Measurements from ENCODE around the gene ATG13. TPM values are rescaled to one million over a fixed set of nuclear protein-coding genes. Genes with fewer than 3 reads are reported as not detected.

The ATG13 gene
- total RNA-seq, 1 experiment from 2014 or later = 83.6 TPM

- H3K36me3 ChIP-seq = no peaks in the 10 kb centered on the region
- H3K9me3 ChIP-seq (replicated peaks) = no peaks in the 10 kb centered on the region
- peaks cover 6% of the 10 kb centered on the region; the same call in 1 of the 2 replicates for H3K4me1 ChIP-seq
- no peak for DNase-seq
- no peak overlapping the region for H3K27ac ChIP-seq
- H3K27me3 ChIP-seq = no peaks in the 10 kb centered on the region
- no peak overlapping the region for H3K4me3 ChIP-seq
Measured at GRCh38 chr11:46721286-46721685, 103.9 kb downstream of the ATG13 start.

DNA sequence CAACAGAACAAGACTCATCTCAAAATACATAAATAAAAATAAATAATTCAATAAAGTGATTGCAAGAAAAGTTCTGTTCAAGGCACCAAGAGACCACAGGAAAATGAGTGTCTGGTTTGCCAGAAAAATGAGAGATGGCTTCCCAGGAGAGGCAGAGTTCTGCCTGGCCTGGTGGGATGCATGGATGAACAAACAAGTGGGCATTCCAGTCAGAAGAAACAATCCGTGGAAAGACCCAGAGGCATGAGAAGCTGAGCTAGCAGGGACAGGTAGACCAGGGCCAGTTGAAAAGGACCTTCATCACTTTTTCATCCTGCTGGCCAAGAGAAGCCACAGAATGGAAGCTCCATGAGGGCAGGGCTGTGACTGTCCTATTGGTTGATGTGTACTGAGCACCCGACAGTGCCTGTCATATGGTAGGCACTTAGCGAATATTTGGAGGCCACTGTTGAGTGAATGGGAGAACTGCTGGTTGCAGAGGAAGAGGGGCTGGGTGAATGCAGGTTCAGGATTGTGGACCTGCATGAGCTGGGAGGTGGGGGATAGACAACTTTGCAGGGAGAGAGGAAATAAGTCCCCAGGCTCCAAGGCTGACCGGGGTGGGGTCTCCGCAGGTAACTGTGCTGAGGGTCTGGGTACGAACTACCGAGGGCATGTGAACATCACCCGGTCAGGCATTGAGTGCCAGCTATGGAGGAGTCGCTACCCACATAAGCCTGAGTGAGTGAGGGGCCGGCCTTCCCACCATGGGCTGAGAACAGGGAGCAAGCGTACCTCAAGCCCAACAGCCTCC, 105.4 kb downstream of the ATG13 start:
- Histone ChIP-seq H3K9me3 (replicated peaks) (no peaks in the 10 kb centered on the region), H3K36me3 (no peaks in the 10 kb centered on the region), H3K27ac (no peak overlapping the region), H3K27me3 (no peaks in the 10 kb centered on the region), H3K4me1 (peaks cover 6% of the 10 kb centered on the region; the same call in 1 of the 2 replicates), H3K4me3 (no peak overlapping the region)
- DNase-seq = no peak

GRCh38 chr11:46723359-46723680, 106.0 kb downstream of the ATG13 start:
- Histone ChIP-seq H3K9me3 (replicated peaks) (no peaks in the 10 kb centered on the region), H3K27me3 (no peaks in the 10 kb centered on the region), H3K36me3 (no peaks in the 10 kb centered on the region), H3K4me3 (no peak overlapping the region), H3K4me1 (peaks cover 6% of the 10 kb centered on the region; the same call in 1 of the 2 replicates), H3K27ac (no peak overlapping the region)
- DNase-seq = no peak

DNA sequence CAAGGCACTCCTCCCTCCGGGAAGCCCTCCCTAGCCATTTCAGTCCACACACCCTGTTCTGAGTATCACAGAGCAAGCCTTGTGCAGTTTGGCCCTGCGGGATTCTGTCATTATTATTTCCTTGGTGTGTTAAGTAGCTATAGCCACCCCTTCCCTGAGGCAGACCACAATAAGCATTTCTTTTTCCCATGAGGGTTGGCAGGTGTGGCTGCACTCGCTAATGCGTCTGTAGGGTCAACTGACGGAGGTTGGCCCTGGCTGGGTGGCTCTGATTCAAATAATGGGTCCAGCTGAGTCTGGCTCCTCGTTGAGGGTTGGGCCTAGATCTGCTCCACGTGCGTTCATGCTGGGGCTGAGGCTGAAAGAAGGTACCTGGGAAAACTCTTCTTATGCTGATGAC, 106.7 kb downstream of the ATG13 start:
- no peak overlapping the region for H3K27ac ChIP-seq
- no peaks in the 10 kb centered on the region for H3K27me3 ChIP-seq
- DNase-seq = peak; percentile 54 to 69

More for the DNA sequence above, 106.7 kb downstream of the ATG13 start:
- peaks cover 6% of the 10 kb centered on the region; the same call in 1 of the 2 replicates for H3K4me1 ChIP-seq
- no peak overlapping the region for H3K4me3 ChIP-seq
- H3K36me3 ChIP-seq = no peaks in the 10 kb centered on the region
- H3K9me3 ChIP-seq (replicated peaks) = no peaks in the 10 kb centered on the region

Other genes starting within 250 kb of the ATG13 start
- gene MDK, start 235.9 kb upstream of the ATG13 start, total RNA-seq (2014; rRNA removed; shearing (Covaris generic)) = 122 and 142 TPM in 2 replicates
- gene CHRM4, start 225.8 kb upstream of the ATG13 start, total RNA-seq (2014; rRNA removed; shearing (Covaris generic)) = 0.81 and 0.97 TPM in 2 replicates
- 23.1 and 23.4 TPM in 2 replicates for gene AMBRA1, start 23.5 kb upstream of the ATG13 start, total RNA-seq (2014; rRNA removed; shearing (Covaris generic))
- gene HARBI1, start 326 bp upstream of the ATG13 start, total RNA-seq (2014; rRNA removed; shearing (Covaris generic)) = 8.4 and 9.3 TPM in 2 replicates
- gene ARHGAP1, start 83.1 kb downstream of the ATG13 start, total RNA-seq (2014; rRNA removed; shearing (Covaris generic)) = 21.7 and 21.8 TPM in 2 replicates
- gene ZNF408, start 83.5 kb downstream of the ATG13 start, total RNA-seq (2014; rRNA removed; shearing (Covaris generic)) = 8.5 and 8.7 TPM in 2 replicates
- gene F2, start 101.7 kb downstream of the ATG13 start, total RNA-seq (2014; rRNA removed; shearing (Covaris generic)) = 0.06 and 0.15 TPM in 2 replicates
- 176 and 184 TPM in 2 replicates for gene CKAP5, start 228.7 kb downstream of the ATG13 start, total RNA-seq (2014; rRNA removed; shearing (Covaris generic))